IMR-90 (cell line): ENCODE results near the gene ENAM.

ENCODE experiments used
- CEBPB ChIP-seq: IDR thresholded peaks from 2 replicates; pipeline ENCODE4 v1.6.1; 2012; ENCODE audit warnings: low read depth, low read length, improper control_type of control experiment
- CTCF ChIP-seq: conservative IDR thresholded peaks from 2 replicates; pipeline ENCODE4 v1.5.1; 2012; ENCODE audit warnings: mild to moderate bottlenecking, low read depth, low read length, improper control_type of control experiment
- ELK1 ChIP-seq: fragments of 150-350 bp; IDR thresholded peaks from 2 replicates; pipeline ENCODE4 v1.6.1; 2016; ENCODE audit warnings: low read depth, mild to moderate bottlenecking, low read length, moderate library complexity, borderline replicate concordance
- MAZ ChIP-seq: IDR thresholded peaks from 2 replicates; pipeline ENCODE4 v1.6.1; 2012; ENCODE audit warnings: low read depth, mild to moderate bottlenecking, low read length, improper control_type of control experiment, moderate library complexity, borderline replicate concordance
- MXI1 ChIP-seq: IDR thresholded peaks from 2 replicates; pipeline ENCODE4 v1.6.1; 2012; ENCODE audit warnings: low read depth, mild to moderate bottlenecking, low read length, moderate library complexity, borderline replicate concordance
- RAD21 ChIP-seq: IDR thresholded peaks from 2 replicates; pipeline ENCODE4 v1.6.1; 2012; ENCODE audit warnings: low read length, improper control_type of control experiment
- RCOR1 ChIP-seq: IDR thresholded peaks from 2 replicates; pipeline ENCODE4 v1.6.1; 2012; ENCODE audit warnings: mild to moderate bottlenecking, low read length, improper control_type of control experiment; ENCODE audit not compliant: insufficient replicate concordance
- RFX5 ChIP-seq: IDR thresholded peaks from 2 replicates; pipeline ENCODE4 v1.8.0; 2012; ENCODE audit warnings: low read depth, mild to moderate bottlenecking, low read length, moderate library complexity

GRCh38 chr4:70640192-70640591 is 11.6 kb downstream of the ENAM start:
- no peak for TF ChIP-seq CTCF
- no peak for TF ChIP-seq RFX5
- TF ChIP-seq CEBPB: no peak
- TF ChIP-seq ELK1: no peak
- no peak for TF ChIP-seq RCOR1
- no peak for TF ChIP-seq MAZ
- no peak for TF ChIP-seq MXI1
- TF ChIP-seq RAD21: no peak
